ENCODE results near the gene C1QTNF1. TPM values are rescaled to one million over a fixed set of nuclear protein-coding genes. Genes with fewer than 3 reads are reported as not detected.

Gene C1QTNF1
- total RNA-seq, 1 experiment from 2014 or later = not detected

- in situ Hi-C loops (cut with HindIII; ENCODE audit: low pct_unique_long_range_greater_than_20kb, low sequenced_read_pairs) = no loop called here
Observed at GRCh38 chr17:79031996-79032875, 8.3 kb downstream of the C1QTNF1 start.

GRCh38 chr17:79033046-79033616, 9.2 kb downstream of the C1QTNF1 start:
- no peak for DNase-seq (ENCODE audit: low read depth)
- in situ Hi-C loops (cut with HindIII; ENCODE audit: low pct_unique_long_range_greater_than_20kb, low sequenced_read_pairs) = no loop called here

More at GRCh38 chr17:79031996-79032875, 8.3 kb downstream of the C1QTNF1 start:
- no peak for DNase-seq (ENCODE audit: low read depth)

GRCh38 chr17:79033741-79034501, 10.0 kb downstream of the C1QTNF1 start:
- in situ Hi-C loops (cut with HindIII; ENCODE audit: low pct_unique_long_range_greater_than_20kb, low sequenced_read_pairs) = no loop called here
- no peak for DNase-seq (ENCODE audit: low read depth)

- no peak for DNase-seq (ENCODE audit: low read depth)
- in situ Hi-C loops (cut with HindIII; ENCODE audit: low pct_unique_long_range_greater_than_20kb, low sequenced_read_pairs) = no loop called here
Observed at GRCh38 chr17:79034931-79035485, 11.0 kb downstream of the C1QTNF1 start.

GRCh38 chr17:79035686-79036085, 11.7 kb downstream of the C1QTNF1 start:
- DNase-seq (ENCODE audit: low read depth) = no peak
- in situ Hi-C loops (cut with HindIII; ENCODE audit: low pct_unique_long_range_greater_than_20kb, low sequenced_read_pairs) = no loop called here

GRCh38 chr17:79036181-79036580, 12.2 kb downstream of the C1QTNF1 start:
- in situ Hi-C loops (cut with HindIII; ENCODE audit: low pct_unique_long_range_greater_than_20kb, low sequenced_read_pairs) = no loop called here
- DNase-seq (ENCODE audit: low read depth) = no peak

GRCh38 chr17:79036596-79036995, 12.6 kb downstream of the C1QTNF1 start:
- in situ Hi-C loops (cut with HindIII; ENCODE audit: low pct_unique_long_range_greater_than_20kb, low sequenced_read_pairs) = no loop called here
- DNase-seq (ENCODE audit: low read depth) = peak; percentile 45

GRCh38 chr17:79038545-79039135, 14.7 kb downstream of the C1QTNF1 start:
- in situ Hi-C loops (cut with HindIII; ENCODE audit: low pct_unique_long_range_greater_than_20kb, low sequenced_read_pairs) = no loop called here
- peak; percentile 41 for DNase-seq (ENCODE audit: low read depth)

- in situ Hi-C loops (cut with HindIII; ENCODE audit: low pct_unique_long_range_greater_than_20kb, low sequenced_read_pairs) = no loop called here
- no peak for DNase-seq (ENCODE audit: low read depth)
Observed at GRCh38 chr17:79039171-79039570, 15.2 kb downstream of the C1QTNF1 start.

GRCh38 chr17:79039886-79040285, 15.9 kb downstream of the C1QTNF1 start:
- in situ Hi-C loops (cut with HindIII; ENCODE audit: low pct_unique_long_range_greater_than_20kb, low sequenced_read_pairs) = no loop called here
- no peak for DNase-seq (ENCODE audit: low read depth)

- in situ Hi-C loops (cut with HindIII; ENCODE audit: low pct_unique_long_range_greater_than_20kb, low sequenced_read_pairs) = no loop called here
- no peak for DNase-seq (ENCODE audit: low read depth)
Observed at GRCh38 chr17:79041041-79041570, 17.1 kb downstream of the C1QTNF1 start.

GRCh38 chr17:79041723-79042420, 17.9 kb downstream of the C1QTNF1 start:
- no peak for DNase-seq (ENCODE audit: low read depth)
- in situ Hi-C loops (cut with HindIII; ENCODE audit: low pct_unique_long_range_greater_than_20kb, low sequenced_read_pairs) = no loop called here

- in situ Hi-C loops (cut with HindIII; ENCODE audit: low pct_unique_long_range_greater_than_20kb, low sequenced_read_pairs) = no loop called here
- no peak for DNase-seq (ENCODE audit: low read depth)
Observed at GRCh38 chr17:79042421-79043190, 18.6 kb downstream of the C1QTNF1 start.

GRCh38 chr17:79043191-79043930, 19.4 kb downstream of the C1QTNF1 start:
- in situ Hi-C loops (cut with HindIII; ENCODE audit: low pct_unique_long_range_greater_than_20kb, low sequenced_read_pairs) = no loop called here

GRCh38 chr17:79043931-79044320, 20.0 kb downstream of the C1QTNF1 start:
- no peak for DNase-seq (ENCODE audit: low read depth)
- in situ Hi-C loops (cut with HindIII; ENCODE audit: low pct_unique_long_range_greater_than_20kb, low sequenced_read_pairs) = no loop called here

More at GRCh38 chr17:79043191-79043930, 19.4 kb downstream of the C1QTNF1 start:
- DNase-seq (ENCODE audit: low read depth) = no peak

GRCh38 chr17:79044462-79044861, 20.5 kb downstream of the C1QTNF1 start:
- in situ Hi-C loops (cut with HindIII; ENCODE audit: low pct_unique_long_range_greater_than_20kb, low sequenced_read_pairs) = no loop called here
- DNase-seq (ENCODE audit: low read depth) = no peak
